ENCODE measurements around the gene NEXN.

- TF ChIP-seq TOX (CRISPR knock-in tag; IDR thresholded peaks at IDR 0.05; ENCODE audit: borderline replicate concordance) (no peak), CSDC2 (CRISPR knock-in tag; IDR thresholded peaks at IDR 0.05) (no peak), TCF4 (CRISPR knock-in tag; IDR thresholded peaks at IDR 0.05; ENCODE audit: borderline replicate concordance) (no peak), ZNF70 (CRISPR knock-in tag; IDR thresholded peaks at IDR 0.05) (no peak), ISL1 (CRISPR knock-in tag; IDR thresholded peaks at IDR 0.05) (no peak), ZFP30 (CRISPR knock-in tag; IDR thresholded peaks at IDR 0.05) (no peak), ESRRG (CRISPR knock-in tag; IDR thresholded peaks at IDR 0.05) (no peak), GLIS3 (CRISPR knock-in tag; IDR thresholded peaks at IDR 0.05) (no peak)
These were observed 38.3 kb downstream of the NEXN start for GRCh38 chr1:77926561-77927357.

Data from SK-N-SH treated with all-trans-retinoic acid at 6 μM for 48 hours (cell line).